SK-N-SH (cell line): ENCODE data around the gene AIFM3. TPM values are rescaled to one million over a fixed set of nuclear protein-coding genes. Genes with fewer than 3 reads are reported as not detected.

ENCODE experiments used
- CTCF ChIA-PET: fragments of 300-600, 350-600 bp; formaldehyde crosslinking; extraction: SDS; loops from one replicate; lab custom pipeline; 2021; lab: Yijun Ruan, JAX
- POLR2A ChIA-PET: fragments of 350-600 bp; sonication (Branson Sonifier 250); formaldehyde crosslinking; extraction: SDS; loops from one replicate; lab custom pipeline; 2020; ENCODE audit warnings: antibody characterized with exemption, inconsistent platforms; lab: Yijun Ruan, JAX
- DNase-seq: peaks from one replicate; pipeline ENCODE4 v3.0.0; 2012
- H2AFZ ChIP-seq: fragments of 200-600 bp; sonication (generic); 2 replicates; pipeline ENCODE4 v1.8.1; 2016; ENCODE audit warnings: antibody characterized with exemption, mild to moderate bottlenecking, low read depth
- H3F3A ChIP-seq: fragments of 200-600 bp; sonication (generic); replicated peaks from 2 replicates; pipeline ENCODE3; 2016; ENCODE audit warnings: antibody characterized with exemption, mild to moderate bottlenecking; ENCODE audit not compliant: insufficient read depth
- H3K27ac ChIP-seq, 2 experiments: fragments of 200-500 bp in 1 of 2; fragments of 200-600 bp in 1 of 2; sonication (Bioruptor generic) in 1 of 2; sonication (generic), shearing (Covaris generic) in 1 of 2; 2 replicates each; pipeline versions ENCODE4 v1.5.1 to v1.6.1; 2014 to 2016; ENCODE audit warnings: low read depth in 2 of 2, inconsistent platforms in 1 of 2, low read length in 1 of 2, mild to moderate bottlenecking in 1 of 2, mixed read lengths in 1 of 2
- H3K27me3 ChIP-seq: fragments of 200-600 bp; sonication (generic), shearing (Covaris generic); 2 replicates; pipeline ENCODE4 v1.6.1; 2016; ENCODE audit warnings: mixed run types; ENCODE audit not compliant: insufficient read depth
- H3K36me3 ChIP-seq, 2 experiments: fragments of 200-500 bp in 1 of 2; fragments of 200-600 bp in 1 of 2; sonication (Bioruptor generic) in 1 of 2; sonication (generic) in 1 of 2; replicated peaks in 1 of 2; 2 replicates each; pipeline versions ENCODE3 to v1.5.1; 2014 to 2016; ENCODE audit warnings: low read length in 1 of 2, mild to moderate bottlenecking in 1 of 2; ENCODE audit not compliant: insufficient read depth in 2 of 2, control insufficient read depth in 1 of 2
- H3K4me1 ChIP-seq, 2 experiments: fragments of 200-500 bp in 1 of 2; fragments of 200-600 bp in 1 of 2; sonication (Bioruptor generic) in 1 of 2; sonication (generic), shearing (Covaris generic) in 1 of 2; 2 replicates each; pipeline versions ENCODE4 v1.5.1 to v1.6.1; 2014 to 2016; ENCODE audit warnings: low read depth in 1 of 2, low read length in 1 of 2, mixed run types in 1 of 2; ENCODE audit not compliant: insufficient read depth in 2 of 2, control insufficient read depth in 1 of 2
- H3K4me2 ChIP-seq: fragments of 200-600 bp; sonication (generic), shearing (Covaris generic); 2 replicates; pipeline ENCODE4 v1.6.1; 2017; ENCODE audit warnings: mixed run types
- H3K4me3 ChIP-seq, 2 experiments: fragments of 200-500 bp in 1 of 2; fragments of 200-600 bp in 1 of 2; sonication (Bioruptor generic) in 1 of 2; sonication (generic), shearing (Covaris generic) in 1 of 2; 2 replicates each; pipeline versions ENCODE4 v1.5.1 to v1.8.1; 2014 to 2016; ENCODE audit warnings: low read depth in 2 of 2, inconsistent platforms in 1 of 2, low read length in 1 of 2, mild to moderate bottlenecking in 1 of 2, mixed read lengths in 1 of 2, moderate library complexity in 1 of 2
- H3K79me2 ChIP-seq: fragments of 200-600 bp; sonication (generic); 2 replicates; pipeline ENCODE4 v1.8.1; 2017; ENCODE audit warnings: mild to moderate bottlenecking; ENCODE audit not compliant: insufficient read depth
- H3K9ac ChIP-seq: fragments of 200-600 bp; sonication (generic); 2 replicates; pipeline ENCODE4 v1.6.1; 2017; ENCODE audit warnings: mixed run types
- H3K9me2 ChIP-seq: fragments of 200-600 bp; sonication (generic); 2 replicates; pipeline ENCODE4 v1.6.1; 2017; ENCODE audit warnings: mixed run types
- H3K9me3 ChIP-seq: fragments of 200-600 bp; sonication (generic); 2 replicates; pipeline ENCODE4 v1.6.1; 2017; ENCODE audit warnings: mixed run types, mild to moderate bottlenecking, moderate library complexity
- H4K20me1 ChIP-seq: fragments of 200-600 bp; sonication (generic); 2 replicates; pipeline ENCODE4 v1.6.1; 2017; ENCODE audit warnings: mild to moderate bottlenecking, mixed run types; ENCODE audit not compliant: insufficient read depth
- CHD2 ChIP-seq: fragments of 150-350 bp; IDR thresholded peaks from 2 replicates; pipeline ENCODE4 v1.6.1; 2018; ENCODE audit warnings: low read length; ENCODE audit not compliant: partially characterized antibody
- EP300 ChIP-seq, 2 experiments: IDR thresholded peaks; 2 replicates each; pipeline versions ENCODE4 v1.4.0 to v1.6.1; 2012; ENCODE audit warnings: borderline replicate concordance in 1 of 2, low read depth in 1 of 2, low read length in 1 of 2
- GABPA ChIP-seq: IDR thresholded peaks from 2 replicates; pipeline ENCODE4 v1.4.0; 2012; ENCODE audit warnings: low read depth, mild to moderate bottlenecking
- GATA2 ChIP-seq: sonication (generic); formaldehyde crosslinking; IDR thresholded peaks from 2 replicates; pipeline ENCODE4 v1.5.0; 2020; ENCODE audit warnings: mild to moderate bottlenecking, missing genetic modification reagents
- JUND ChIP-seq: IDR thresholded peaks from 2 replicates; pipeline ENCODE4 v1.4.0; 2012
- TAF1 ChIP-seq: IDR thresholded peaks from 2 replicates; pipeline ENCODE4 v1.6.1; 2012; ENCODE audit warnings: low read depth, mild to moderate bottlenecking, low read length, moderate library complexity, borderline replicate concordance
- WGBS: methylation state at CpG from one replicate; pipeline ENCODE4 v1.1.6; 2017; ENCODE audit warnings: low lambda C conversion rate; 5-methylcytosine and 5-hydroxymethylcytosine counted together
- polyA plus RNA-seq, 3 experiments: library from polyadenylated mRNA; depleted of rRNA; stranded (reverse); fragments of >200 nt; gene quantifications; 2 replicates each; pipeline ENCODE4 v1.2.3, GENCODE V29; 2012
- TF ChIP-seq, protein P1 (sequence below): IDR thresholded peaks from 2 replicates; pipeline ENCODE4 v1.4.0; 2012; ENCODE audit warnings: low read depth
- TF ChIP-seq, protein P2 (sequence below): fragments of 200-600 bp; sonication (generic); IDR thresholded peaks from 2 replicates; pipeline ENCODE4 v1.6.1; 2017; ENCODE audit warnings: antibody characterized with exemption, mild to moderate bottlenecking, moderate library complexity
- TF ChIP-seq, protein P3 (sequence below): IDR thresholded peaks from 2 replicates; pipeline ENCODE4 v1.6.1; 2012; ENCODE audit warnings: mild to moderate bottlenecking, low read depth, low read length, moderate library complexity
- TF ChIP-seq, protein P4 (sequence below): IDR thresholded peaks from 2 replicates; pipeline ENCODE4 v1.4.0; 2012; ENCODE audit warnings: low read depth, borderline replicate concordance

The AIFM3 gene
- polyA plus RNA-seq, 1 of the 3 experiments (the other 2 are of a cell fraction): 1.7 TPM

DNA sequence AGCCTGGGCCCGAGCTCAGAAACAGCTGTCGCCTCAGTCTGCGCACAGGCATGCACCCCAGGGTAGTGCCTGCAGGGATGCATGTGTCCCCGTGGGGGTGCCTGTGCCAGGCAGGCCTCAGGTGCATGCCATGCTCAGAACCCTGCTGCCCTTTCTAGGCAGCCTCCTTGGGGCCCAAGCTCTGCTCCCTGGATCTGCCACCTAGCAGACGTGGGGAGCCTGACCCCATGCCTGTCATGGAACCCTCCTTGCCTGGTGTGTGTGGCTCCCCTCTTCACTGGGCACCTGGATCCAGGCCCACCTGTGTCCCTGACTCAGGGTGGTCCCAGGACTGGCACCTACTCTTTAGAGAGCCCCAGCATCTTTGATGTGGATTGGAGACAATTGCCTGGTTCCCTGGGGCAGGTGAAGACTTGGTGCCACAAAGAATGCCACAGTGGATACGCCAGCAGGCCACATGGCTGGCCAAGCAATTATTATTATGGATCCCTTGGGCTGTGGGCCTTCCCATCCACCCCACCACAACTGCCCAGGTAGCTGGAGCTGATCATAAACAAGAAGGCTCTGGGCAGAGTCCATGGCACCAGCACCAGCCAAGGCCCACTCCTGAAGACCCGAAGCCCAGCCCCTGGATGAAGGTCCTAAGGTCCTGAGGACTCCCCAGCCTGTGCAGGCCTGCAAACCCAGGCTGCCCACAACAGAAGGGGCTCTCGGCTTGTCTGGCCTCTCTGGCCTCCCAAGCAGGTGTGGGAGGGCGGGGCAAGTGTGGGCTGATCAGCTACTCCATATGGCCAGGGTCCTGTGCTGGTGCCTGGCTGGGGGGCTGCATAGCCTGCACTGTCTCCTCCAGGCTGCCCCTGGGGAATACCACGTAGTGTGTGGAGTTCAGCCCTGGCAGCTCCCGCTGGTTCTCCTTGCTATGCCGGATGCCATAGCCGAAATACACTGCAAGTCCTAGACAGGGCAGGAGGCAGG, 61.5 kb downstream of the AIFM3 start:
- no peak for DNase-seq
- CTCF ChIA-PET: no interaction called here
- H3K27ac ChIP-seq: no peak overlapping the region
- H3K9me3 ChIP-seq: no peaks in the 10 kb centered on the region
- no peak overlapping the region for H2AFZ ChIP-seq
- no peak overlapping the region for H3K4me2 ChIP-seq
- H3K36me3 ChIP-seq: no peaks in the 10 kb centered on the region
- no peaks in the 10 kb centered on the region for H3K79me2 ChIP-seq
- POLR2A ChIA-PET: interaction anchor here (0.9 kb wide), 1 partner anchor 9 kb away, joined by 4 read pairs; no protein-coding TSS in a partner anchor
- H3K9ac ChIP-seq: no peak overlapping the region
- H3K27me3 ChIP-seq: no peaks in the 10 kb centered on the region
- 86% methylated on average over 4 of the region's 13 CpGs for WGBS
- H4K20me1 ChIP-seq: no peaks in the 10 kb centered on the region
- H3K9me2 ChIP-seq: no peaks in the 10 kb centered on the region
- H3K4me1 ChIP-seq: peaks cover 0 to 21% of the 10 kb centered on the region in 2 experiments; a peak in 1 of 4 replicates
- no peak overlapping the region for H3K4me3 ChIP-seq
- TF ChIP-seq CHD2 (no peak), GABPA (no peak), EP300 (IDR thresholded peaks at IDR 0.05; ENCODE audit: borderline replicate concordance in 1 of 2, low read depth in 1 of 2, low read length in 1 of 2) (no peak), TAF1 (no peak), JUND (no peak), GATA2 (CRISPR knock-in tag) (no peak)
- TF ChIP-seq, protein P1, sequence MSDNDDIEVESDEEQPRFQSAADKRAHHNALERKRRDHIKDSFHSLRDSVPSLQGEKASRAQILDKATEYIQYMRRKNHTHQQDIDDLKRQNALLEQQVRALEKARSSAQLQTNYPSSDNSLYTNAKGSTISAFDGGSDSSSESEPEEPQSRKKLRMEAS: no peak
- TF ChIP-seq, protein P2, sequence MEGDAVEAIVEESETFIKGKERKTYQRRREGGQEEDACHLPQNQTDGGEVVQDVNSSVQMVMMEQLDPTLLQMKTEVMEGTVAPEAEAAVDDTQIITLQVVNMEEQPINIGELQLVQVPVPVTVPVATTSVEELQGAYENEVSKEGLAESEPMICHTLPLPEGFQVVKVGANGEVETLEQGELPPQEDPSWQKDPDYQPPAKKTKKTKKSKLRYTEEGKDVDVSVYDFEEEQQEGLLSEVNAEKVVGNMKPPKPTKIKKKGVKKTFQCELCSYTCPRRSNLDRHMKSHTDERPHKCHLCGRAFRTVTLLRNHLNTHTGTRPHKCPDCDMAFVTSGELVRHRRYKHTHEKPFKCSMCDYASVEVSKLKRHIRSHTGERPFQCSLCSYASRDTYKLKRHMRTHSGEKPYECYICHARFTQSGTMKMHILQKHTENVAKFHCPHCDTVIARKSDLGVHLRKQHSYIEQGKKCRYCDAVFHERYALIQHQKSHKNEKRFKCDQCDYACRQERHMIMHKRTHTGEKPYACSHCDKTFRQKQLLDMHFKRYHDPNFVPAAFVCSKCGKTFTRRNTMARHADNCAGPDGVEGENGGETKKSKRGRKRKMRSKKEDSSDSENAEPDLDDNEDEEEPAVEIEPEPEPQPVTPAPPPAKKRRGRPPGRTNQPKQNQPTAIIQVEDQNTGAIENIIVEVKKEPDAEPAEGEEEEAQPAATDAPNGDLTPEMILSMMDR: no peak
- TF ChIP-seq, protein P3, sequence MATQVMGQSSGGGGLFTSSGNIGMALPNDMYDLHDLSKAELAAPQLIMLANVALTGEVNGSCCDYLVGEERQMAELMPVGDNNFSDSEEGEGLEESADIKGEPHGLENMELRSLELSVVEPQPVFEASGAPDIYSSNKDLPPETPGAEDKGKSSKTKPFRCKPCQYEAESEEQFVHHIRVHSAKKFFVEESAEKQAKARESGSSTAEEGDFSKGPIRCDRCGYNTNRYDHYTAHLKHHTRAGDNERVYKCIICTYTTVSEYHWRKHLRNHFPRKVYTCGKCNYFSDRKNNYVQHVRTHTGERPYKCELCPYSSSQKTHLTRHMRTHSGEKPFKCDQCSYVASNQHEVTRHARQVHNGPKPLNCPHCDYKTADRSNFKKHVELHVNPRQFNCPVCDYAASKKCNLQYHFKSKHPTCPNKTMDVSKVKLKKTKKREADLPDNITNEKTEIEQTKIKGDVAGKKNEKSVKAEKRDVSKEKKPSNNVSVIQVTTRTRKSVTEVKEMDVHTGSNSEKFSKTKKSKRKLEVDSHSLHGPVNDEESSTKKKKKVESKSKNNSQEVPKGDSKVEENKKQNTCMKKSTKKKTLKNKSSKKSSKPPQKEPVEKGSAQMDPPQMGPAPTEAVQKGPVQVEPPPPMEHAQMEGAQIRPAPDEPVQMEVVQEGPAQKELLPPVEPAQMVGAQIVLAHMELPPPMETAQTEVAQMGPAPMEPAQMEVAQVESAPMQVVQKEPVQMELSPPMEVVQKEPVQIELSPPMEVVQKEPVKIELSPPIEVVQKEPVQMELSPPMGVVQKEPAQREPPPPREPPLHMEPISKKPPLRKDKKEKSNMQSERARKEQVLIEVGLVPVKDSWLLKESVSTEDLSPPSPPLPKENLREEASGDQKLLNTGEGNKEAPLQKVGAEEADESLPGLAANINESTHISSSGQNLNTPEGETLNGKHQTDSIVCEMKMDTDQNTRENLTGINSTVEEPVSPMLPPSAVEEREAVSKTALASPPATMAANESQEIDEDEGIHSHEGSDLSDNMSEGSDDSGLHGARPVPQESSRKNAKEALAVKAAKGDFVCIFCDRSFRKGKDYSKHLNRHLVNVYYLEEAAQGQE: no peak
- TF ChIP-seq, protein P4, sequence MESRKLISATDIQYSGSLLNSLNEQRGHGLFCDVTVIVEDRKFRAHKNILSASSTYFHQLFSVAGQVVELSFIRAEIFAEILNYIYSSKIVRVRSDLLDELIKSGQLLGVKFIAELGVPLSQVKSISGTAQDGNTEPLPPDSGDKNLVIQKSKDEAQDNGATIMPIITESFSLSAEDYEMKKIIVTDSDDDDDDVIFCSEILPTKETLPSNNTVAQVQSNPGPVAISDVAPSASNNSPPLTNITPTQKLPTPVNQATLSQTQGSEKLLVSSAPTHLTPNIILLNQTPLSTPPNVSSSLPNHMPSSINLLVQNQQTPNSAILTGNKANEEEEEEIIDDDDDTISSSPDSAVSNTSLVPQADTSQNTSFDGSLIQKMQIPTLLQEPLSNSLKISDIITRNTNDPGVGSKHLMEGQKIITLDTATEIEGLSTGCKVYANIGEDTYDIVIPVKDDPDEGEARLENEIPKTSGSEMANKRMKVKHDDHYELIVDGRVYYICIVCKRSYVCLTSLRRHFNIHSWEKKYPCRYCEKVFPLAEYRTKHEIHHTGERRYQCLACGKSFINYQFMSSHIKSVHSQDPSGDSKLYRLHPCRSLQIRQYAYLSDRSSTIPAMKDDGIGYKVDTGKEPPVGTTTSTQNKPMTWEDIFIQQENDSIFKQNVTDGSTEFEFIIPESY: no peak
- no peaks in the 10 kb centered on the region for H3F3A ChIP-seq
